Measurements from ENCODE around the gene ACKR2. TPM values are rescaled to one million over a fixed set of nuclear protein-coding genes. Genes with fewer than 3 reads are reported as not detected.

Gene ACKR2
- total and polyA plus RNA-seq, 2 experiments from 2014 or later, result 0.35 TPM; not detected in 1

- H3K27ac ChIP-seq (ENCODE audit: low read depth), result peak overlapping the region; percentile 73; the same call in 1 of the 2 replicates
- Mint-ChIP-seq H3K27me3 (ENCODE audit: insufficient read depth, low read depth, poor library complexity) (peaks cover 3% of the 10 kb centered on the region), H3K4me3 (peak overlapping the region; percentile 30; the same call in 1 of the 3 replicates), H3K9me3 (no peaks in the 10 kb centered on the region), H3K4me1 (peaks cover 42% of the 10 kb centered on the region), H3K36me3 (ENCODE audit: low read depth) (peaks cover 25% of the 10 kb centered on the region), H3K27ac (peak overlapping the region; percentile 58)
- H3K9me2 ChIP-seq (ENCODE audit: insufficient read depth), result no peaks in the 10 kb centered on the region
- H3K4me2 ChIP-seq, result 0 out of 2 replicates have a peak overlapping the region, but pooled peaks have one; percentile 56
- peaks cover 34% of the 10 kb centered on the region for H3K4me1 ChIP-seq (ENCODE audit: insufficient read depth)
- H3K27me3 ChIP-seq (ENCODE audit: insufficient read depth), result peaks cover 5% of the 10 kb centered on the region
- TF ChIP-seq ZNF462 (CRISPR knock-in tag; IDR thresholded peaks at IDR 0.05), result no peak
- no peak for TF ChIP-seq STAT1 (IDR thresholded peaks at IDR 0.05; ENCODE audit: unreplicated experiment)
- no peak overlapping the region for H3K4me3 ChIP-seq
- H3K36me3 ChIP-seq (ENCODE audit: insufficient read depth), result no peaks in the 10 kb centered on the region
- peaks cover 6% of the 10 kb centered on the region; the same call in 1 of the 2 replicates for H3F3A ChIP-seq (replicated peaks; ENCODE audit: low read depth)
- H4K20me1 ChIP-seq (replicated peaks; ENCODE audit: insufficient read depth), result no peaks in the 10 kb centered on the region
- DNase-seq (ENCODE audit: low spot score) (no peak), ATAC-seq (no peak)
- H2AFZ ChIP-seq, result no peak overlapping the region
- peaks cover 59% of the 10 kb centered on the region for H3K79me2 ChIP-seq (replicated peaks; ENCODE audit: insufficient read depth)
Observed at GRCh38 chr3:42800251-42800650, 9.0 kb upstream of the ACKR2 start.

- H3K27me3 Mint-ChIP-seq (ENCODE audit: insufficient read depth, low read depth, poor library complexity), result peaks cover 12% of the 10 kb centered on the region
- peaks cover 35% of the 10 kb centered on the region for H3K4me1 Mint-ChIP-seq
- H4K20me1 ChIP-seq (replicated peaks; ENCODE audit: insufficient read depth), result no peaks in the 10 kb centered on the region; the same call in 1 of the 2 replicates
- no peaks in the 10 kb centered on the region for H3K36me3 ChIP-seq (ENCODE audit: insufficient read depth)
- H3K27me3 ChIP-seq (ENCODE audit: insufficient read depth), result peaks cover 14% of the 10 kb centered on the region
- H3F3A ChIP-seq (replicated peaks; ENCODE audit: low read depth), result peaks cover 6% of the 10 kb centered on the region; the same call in 1 of the 2 replicates
- peaks cover 18% of the 10 kb centered on the region for H3K36me3 Mint-ChIP-seq (ENCODE audit: low read depth)
- no peak overlapping the region for H3K4me3 ChIP-seq
- peak overlapping the region; percentile 11; the same call in 1 of the 2 replicates for H3K27ac Mint-ChIP-seq
- ATAC-seq (no peak), DNase-seq (ENCODE audit: low spot score) (no peak)
- no peak overlapping the region for H3K27ac ChIP-seq (ENCODE audit: low read depth)
- no peak overlapping the region for H3K4me3 Mint-ChIP-seq
- no peak overlapping the region for H3K4me2 ChIP-seq
- no peaks in the 10 kb centered on the region for H3K9me2 ChIP-seq (ENCODE audit: insufficient read depth)
- no peak overlapping the region for H2AFZ ChIP-seq
- H3K79me2 ChIP-seq (replicated peaks; ENCODE audit: insufficient read depth), result peaks cover 50% of the 10 kb centered on the region
- H3K4me1 ChIP-seq (ENCODE audit: insufficient read depth), result peaks cover 32% of the 10 kb centered on the region
- no peaks in the 10 kb centered on the region for H3K9me3 Mint-ChIP-seq
- TF ChIP-seq ETS1 (IDR thresholded peaks at IDR 0.05) (no peak), JUNB (IDR thresholded peaks at IDR 0.05; ENCODE audit: unreplicated experiment) (no peak), POLR2AphosphoS5 (IDR thresholded peaks at IDR 0.05; ENCODE audit: low read depth) (no peak)
Observed at GRCh38 chr3:42801048-42801620, 8.1 kb upstream of the ACKR2 start.

Measured in GM23338 (cell line).